GM21381 (cell line): ENCODE data around the gene ADCY9.
"Not testable (repeated sequence)": the region's sequence is repeated elsewhere in the genome, so short reads cannot be mapped to it uniquely, and the experiment has no call there.

Experiments
- ATAC-seq: cut with Tn5 transposase; IDR thresholded peaks from one replicate; pipeline ENCODE4 v1.9.1; 2021; ENCODE audit warnings: mild to moderate bottlenecking, moderate library complexity; ENCODE audit not compliant: unreplicated experiment

Gene ADCY9

DNA sequence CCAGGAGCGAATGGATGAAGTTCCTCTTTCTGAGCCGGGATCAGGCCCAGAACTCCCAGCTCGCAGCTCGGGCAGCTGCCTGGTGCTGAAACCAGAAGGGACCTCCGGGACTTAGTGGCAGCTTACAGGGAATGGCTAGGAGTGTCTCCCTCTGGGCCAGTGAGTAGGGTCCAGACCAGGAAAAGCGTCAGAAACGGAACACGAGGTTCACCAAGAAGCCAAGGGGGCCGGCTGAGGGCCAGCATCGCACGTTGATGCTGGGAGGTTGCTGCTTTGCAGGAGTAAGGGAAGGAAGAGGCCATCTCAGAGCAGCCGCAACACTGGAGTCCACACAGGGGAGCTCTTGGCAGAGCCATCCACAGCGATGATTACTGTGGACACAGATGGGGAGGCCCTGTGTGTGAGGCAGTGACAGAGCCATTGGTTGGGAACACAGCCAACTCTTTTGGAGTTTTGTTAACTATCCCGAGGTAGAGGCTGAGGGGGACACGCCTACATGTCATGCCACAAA, 161.8 kb downstream of the ADCY9 start:
- ATAC-seq: no peak

DNA sequence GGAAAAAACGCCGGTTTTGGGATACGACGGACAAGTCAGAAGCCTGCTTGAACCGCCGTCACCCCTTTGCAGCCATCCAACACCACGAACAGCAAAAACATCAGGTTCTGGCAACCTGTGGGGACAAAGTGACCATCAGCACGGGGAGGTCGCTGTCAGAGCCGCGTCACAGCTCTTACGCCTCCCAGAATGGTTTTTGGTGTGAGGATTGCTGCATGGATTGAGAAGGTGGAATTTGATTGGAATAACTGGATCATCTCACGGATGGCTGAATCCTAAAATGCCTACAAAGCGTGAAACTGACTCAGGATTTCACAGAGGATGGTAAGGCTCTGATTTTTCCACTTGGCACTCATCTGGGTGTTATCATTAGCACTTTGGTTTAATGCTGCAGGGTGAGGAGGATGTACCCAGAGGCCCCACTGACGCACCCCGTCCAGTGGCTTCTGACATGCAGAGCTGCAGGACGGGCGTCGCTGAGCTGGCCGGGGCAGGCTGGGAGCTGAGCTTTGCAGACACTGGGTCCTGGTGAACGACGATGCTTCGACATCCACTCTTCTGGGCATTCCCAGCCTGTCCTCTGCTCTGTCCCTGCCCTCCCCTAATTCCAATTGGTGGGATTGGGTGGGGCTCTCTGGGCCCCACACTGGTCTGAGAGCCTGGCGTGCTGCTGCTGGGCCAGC, 162.4 kb downstream of the ADCY9 start:
- ATAC-seq: no peak

DNA sequence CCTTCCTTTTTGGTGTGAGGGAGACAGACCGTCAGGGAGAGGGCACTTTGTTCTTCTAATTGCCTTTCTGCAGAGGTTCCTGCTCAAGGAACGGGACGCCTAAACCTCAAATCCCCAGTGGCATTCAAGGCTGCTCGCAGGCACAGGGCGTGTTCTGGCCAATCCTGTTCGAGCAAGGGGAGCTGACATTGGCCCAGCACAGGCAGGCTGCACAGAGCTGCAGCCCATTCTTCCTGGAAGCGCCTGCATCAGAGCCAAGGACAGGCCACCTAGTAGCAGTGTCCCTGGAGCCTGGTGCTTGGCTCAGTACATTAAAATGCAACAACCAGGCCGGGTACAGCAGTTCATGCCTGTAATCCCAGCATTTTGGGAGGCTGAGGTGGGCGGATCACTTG, 163.5 kb downstream of the ADCY9 start:
- ATAC-seq: no peak

GRCh38 chr16:3951861-3952736, 164.1 kb downstream of the ADCY9 start:
- ATAC-seq: no peak

- ATAC-seq: not testable (repeated sequence)
Measured at GRCh38 chr16:3951380-3951779, 164.9 kb downstream of the ADCY9 start.

DNA sequence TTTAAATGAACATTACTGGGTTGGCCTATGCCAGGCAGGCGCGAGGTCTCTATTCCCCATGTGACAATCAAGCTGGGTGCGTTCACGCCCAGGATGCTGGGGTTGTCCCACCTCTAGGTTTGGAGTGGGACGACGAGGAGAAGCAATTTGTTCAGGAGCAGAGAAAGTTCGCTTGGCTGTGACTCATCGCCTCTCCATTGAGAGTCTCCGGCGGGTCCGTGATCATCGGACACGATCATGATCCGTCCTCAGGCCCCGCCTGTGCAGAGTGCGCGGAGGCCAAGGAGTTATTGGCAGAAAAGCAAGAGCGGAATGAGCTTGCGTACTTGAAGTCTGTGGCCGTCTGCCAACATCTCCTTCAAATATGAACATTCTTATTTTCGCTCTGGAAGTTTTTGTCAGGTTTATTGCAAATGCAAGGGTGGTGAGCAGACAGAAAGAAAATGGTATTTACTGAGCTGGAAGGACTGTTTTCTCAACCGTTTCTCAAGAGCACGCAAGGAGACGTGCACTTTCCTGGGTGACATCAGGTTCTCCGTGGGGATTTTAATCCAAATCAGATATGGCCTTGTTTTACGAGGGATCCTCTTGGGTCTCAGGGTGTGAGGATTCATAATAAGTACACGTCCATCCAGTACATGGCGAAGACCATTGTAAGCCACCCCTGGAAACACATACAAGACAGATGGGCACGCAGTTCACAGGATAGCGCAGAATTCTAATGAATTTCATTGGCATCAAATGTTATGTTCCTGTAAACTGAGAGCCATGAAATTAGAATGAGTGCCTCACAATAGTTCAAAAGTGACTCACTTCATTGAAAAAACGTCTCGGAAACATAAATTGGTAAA, 165.7 kb downstream of the ADCY9 start:
- no peak for ATAC-seq

- no peak for ATAC-seq
Measured at GRCh38 chr16:3949946-3950342, 166.3 kb downstream of the ADCY9 start.

GRCh38 chr16:3949287-3949686, 167.0 kb downstream of the ADCY9 start:
- no peak for ATAC-seq

- no peak for ATAC-seq
Measured at GRCh38 chr16:3948378-3948995, 167.8 kb downstream of the ADCY9 start.

- no peak for ATAC-seq
Measured at GRCh38 chr16:3946604-3947180, 169.6 kb downstream of the ADCY9 start.

- ATAC-seq: no peak
Measured at GRCh38 chr16:3945751-3946603, 170.3 kb downstream of the ADCY9 start.

- ATAC-seq: not testable (repeated sequence)
Measured at GRCh38 chr16:3944457-3944856, 171.8 kb downstream of the ADCY9 start.

DNA sequence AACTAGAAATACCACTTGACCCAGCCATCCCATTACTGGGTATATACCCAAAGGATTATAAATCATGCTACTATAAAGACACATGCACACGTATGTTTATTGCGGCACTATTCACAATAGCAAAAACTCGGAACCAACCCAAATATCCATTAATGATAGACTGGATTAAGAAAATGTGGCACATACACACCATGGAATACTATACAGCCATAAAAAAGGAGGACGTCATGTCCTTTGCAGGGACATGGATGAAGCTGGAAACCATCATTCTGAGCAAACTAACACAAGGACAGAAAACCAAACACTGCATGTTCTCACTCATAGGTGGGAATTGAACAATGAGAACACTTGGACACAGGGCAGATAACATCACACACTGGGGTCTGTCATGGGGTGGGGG, 174.1 kb downstream of the ADCY9 start:
- ATAC-seq: not testable (repeated sequence)

DNA sequence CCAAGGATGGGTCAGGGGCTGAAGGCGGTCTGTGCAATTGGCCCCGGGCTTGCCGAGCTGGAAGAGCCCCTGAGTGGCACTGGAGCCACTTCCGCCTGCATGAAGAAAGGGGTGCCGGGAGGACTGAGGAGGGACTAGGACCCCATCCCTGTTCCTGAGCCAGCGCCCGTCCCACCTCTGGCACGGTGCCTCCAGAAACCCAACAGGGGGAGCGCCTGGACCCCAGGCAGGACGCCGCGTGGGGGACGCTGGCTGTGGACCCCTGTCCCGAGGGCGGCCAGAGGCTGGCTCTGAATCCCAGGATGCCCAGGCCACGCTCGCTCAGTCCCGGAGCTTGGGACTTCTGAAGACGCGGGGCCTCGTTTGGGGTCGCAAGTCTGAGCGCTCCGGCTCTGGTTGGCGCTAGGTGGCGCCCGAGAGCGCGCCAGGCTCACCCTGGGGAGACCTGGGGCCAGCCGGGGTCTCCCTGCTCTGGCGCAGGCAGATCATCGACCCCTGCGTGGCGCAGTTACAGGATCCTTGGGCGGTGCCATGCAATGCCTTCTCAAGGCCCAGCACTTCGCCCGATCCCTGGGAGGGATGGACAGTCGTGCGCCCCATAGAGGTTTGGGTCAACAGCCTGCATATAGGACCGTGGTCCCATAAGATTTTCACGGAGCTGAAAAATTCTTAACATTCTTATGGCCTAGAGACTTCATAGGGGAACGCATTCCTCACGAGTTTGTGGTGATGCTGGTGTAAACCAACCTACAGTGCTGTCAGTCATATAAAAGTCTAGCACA, 177.2 kb downstream of the ADCY9 start:
- no peak for ATAC-seq

- no peak for ATAC-seq
Measured at GRCh38 chr16:3938471-3938842, 177.8 kb downstream of the ADCY9 start.

DNA sequence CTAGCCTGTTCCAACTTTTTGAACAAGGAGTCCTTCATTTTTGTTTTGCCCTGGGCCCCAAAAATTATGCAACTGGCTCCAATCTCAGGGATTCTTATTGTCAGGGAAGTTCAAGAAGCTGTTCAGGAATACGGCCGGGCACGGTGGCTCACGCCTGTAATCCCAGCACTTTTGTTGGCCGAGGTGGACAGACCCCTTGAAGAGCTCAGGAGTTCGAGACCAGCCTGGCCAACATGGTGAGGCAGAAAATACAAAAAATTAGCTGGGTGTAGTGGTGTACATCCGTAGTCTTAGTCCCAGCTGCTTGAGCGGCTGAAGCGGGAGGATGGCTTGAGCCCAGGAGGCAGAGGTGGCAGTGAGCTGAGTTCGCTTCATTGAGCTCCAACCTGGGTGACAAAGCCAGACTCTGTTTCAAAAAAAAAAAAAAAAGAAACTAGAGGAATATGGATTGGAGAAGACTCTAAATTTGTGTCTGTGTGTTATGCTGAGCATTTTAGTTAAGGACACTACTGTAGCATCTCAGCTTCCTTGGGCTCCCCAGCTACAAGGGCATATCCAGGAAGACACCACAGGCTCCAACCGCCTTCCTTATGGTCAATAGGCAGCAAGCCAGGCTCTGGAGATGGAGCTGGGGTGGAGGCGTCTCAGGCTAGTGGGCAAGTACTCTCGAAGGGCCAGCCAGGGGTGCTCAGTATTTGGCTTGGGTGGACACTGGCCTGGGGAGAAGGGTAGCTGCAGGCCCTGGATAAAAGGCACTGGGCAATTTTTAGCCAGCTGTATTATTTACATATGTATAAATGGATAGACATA, 179.0 kb downstream of the ADCY9 start:
- no peak for ATAC-seq

- no peak for ATAC-seq
Measured at GRCh38 chr16:3935921-3936320, 180.3 kb downstream of the ADCY9 start.
